HepG2 (cell line): ENCODE measurements around the gene DPH7. TPM values are rescaled to one million over a fixed set of nuclear protein-coding genes. Genes with fewer than 3 reads are reported as not detected.

ENCODE experiments used
- ATAC-seq: fragments of 200-7000 bp; cut with Tn5 transposase; 3 replicates; pipeline ENCODE4 v1.9.1; 2020; ENCODE audit warnings: mild to moderate bottlenecking, moderate library complexity
- BruUV-seq: library from RNA; stranded (reverse); fragments of 400-500 nt; replicated peaks from 2 replicates; lab custom pipeline; 2021; lab: Mats Ljungman, UMichigan
- CTCF ChIA-PET: fragments of 300-600 bp; formaldehyde crosslinking; extraction: SDS; loops from one replicate; lab custom pipeline; 2021; ENCODE audit warnings: low total read pairs, inconsistent platforms, low intra/inter-chr PET ratio; lab: Yijun Ruan, JAX
- POLR2A ChIA-PET: fragments of 350-600 bp; sonication (Branson Sonifier 250); formaldehyde crosslinking; loops from one replicate; lab custom pipeline; 2020; ENCODE audit warnings: antibody characterized with exemption, inconsistent platforms; lab: Yijun Ruan, JAX
- DNase-seq: peaks from one replicate; pipeline ENCODE4 v3.0.0-alpha.2; 2015; ENCODE audit warnings: low spot score
- FAIRE-seq: peaks from 3 replicates; lab custom pipeline; 2011; peaks lifted over from hg19 to GRCh38; lab: Jason Lieb, UNC
- H2AFZ ChIP-seq: one replicate; pipeline ENCODE4 v1.6.1; 2011; ENCODE audit warnings: low read length, inconsistent platforms
- H3K27ac ChIP-seq: fragments of 300-600 bp; 3 replicates; pipeline ENCODE4 v1.8.0; 2011; ENCODE audit warnings: mixed run types, mild to moderate bottlenecking, mixed read lengths, low read length, inconsistent platforms; ENCODE audit not compliant: insufficient read depth; ENCODE audit errors: extremely low read length
- H3K27me3 ChIP-seq, 2 experiments: fragments of 200-600 bp in 1 of 2; 2 replicates in 1 of 2; 3 replicates in 1 of 2; pipeline versions ENCODE4 v1.6.0 to v1.8.0; 2011; ENCODE audit warnings: low read length in 2 of 2, mild to moderate bottlenecking in 2 of 2, moderate library complexity in 2 of 2, inconsistent platforms in 1 of 2; ENCODE audit not compliant: insufficient read depth in 2 of 2, control insufficient read depth in 1 of 2
- H3K36me3 ChIP-seq, 2 experiments: fragments of 200-600 bp in 1 of 2; replicated peaks in 1 of 2; 2 replicates in 1 of 2; 3 replicates in 1 of 2; pipeline versions ENCODE4 v1.5.1 to v1.8.0; 2011; ENCODE audit warnings: low read length in 2 of 2, inconsistent platforms in 1 of 2; ENCODE audit not compliant: insufficient read depth in 2 of 2, control insufficient read depth in 1 of 2
- H3K4me1 ChIP-seq: 2 replicates; pipeline ENCODE4 v1.5.1; 2012; ENCODE audit warnings: low read length, inconsistent platforms; ENCODE audit not compliant: insufficient read depth
- H3K4me2 ChIP-seq: 2 replicates; pipeline ENCODE4 v1.6.0; 2011; ENCODE audit warnings: low read depth, low read length, inconsistent platforms
- H3K4me3 ChIP-seq, 3 experiments: fragments of 200-600 bp in 1 of 3; sonication (generic), shearing (Covaris generic) in 1 of 3; replicated peaks in 1 of 3; 2 replicates each; pipeline ENCODE4 v1.5.1; 2011 to 2016; ENCODE audit warnings: low read length in 3 of 3, inconsistent platforms in 2 of 3, low read depth in 2 of 3, mild to moderate bottlenecking in 2 of 3, control low read depth in 1 of 3, mixed read lengths in 1 of 3; ENCODE audit not compliant: insufficient read depth in 1 of 3
- H3K79me2 ChIP-seq: one replicate; pipeline ENCODE4 v1.6.1; 2011; ENCODE audit warnings: low read length, inconsistent platforms; ENCODE audit not compliant: insufficient read depth
- H3K9ac ChIP-seq: 2 replicates; pipeline ENCODE4 v1.6.0; 2011; ENCODE audit warnings: mild to moderate bottlenecking, low read depth, low read length, inconsistent platforms; ENCODE audit not compliant: insufficient read depth
- H3K9me3 ChIP-seq: 2 replicates; pipeline ENCODE4 v1.5.1; 2012; ENCODE audit warnings: mild to moderate bottlenecking, low read length
- H4K20me1 ChIP-seq: 2 replicates; pipeline ENCODE4 v1.6.0; 2011; ENCODE audit warnings: inconsistent platforms, mild to moderate bottlenecking, low read length, moderate library complexity; ENCODE audit not compliant: insufficient read depth
- CHD2 ChIP-seq: IDR thresholded peaks from 2 replicates; pipeline ENCODE4 v1.6.1; 2011; ENCODE audit warnings: low read depth, low read length, improper control_type of control experiment
- HNRNPK ChIP-seq: fragments of 200-400 bp; formaldehyde crosslinking; IDR thresholded peaks from 2 replicates; pipeline ENCODE4 v1.6.1; 2018; ENCODE audit warnings: low read length, low read depth, moderate library complexity, mild to moderate bottlenecking; ENCODE audit not compliant: poor library complexity, severe bottlenecking
- KDM6A ChIP-seq: IDR thresholded peaks from 2 replicates; pipeline ENCODE4 v1.6.1; 2016; ENCODE audit warnings: low read depth
- KLF12 ChIP-seq: sonication (generic); formaldehyde crosslinking; IDR thresholded peaks from 2 replicates; pipeline ENCODE4 v1.4.0; 2020; ENCODE audit warnings: missing genetic modification reagents, borderline replicate concordance
- MED1 ChIP-seq: sonication (generic); formaldehyde crosslinking; IDR thresholded peaks from 2 replicates; pipeline ENCODE4 v1.4.0; 2020; ENCODE audit warnings: missing genetic modification reagents
- MLLT10 ChIP-seq: sonication (generic); formaldehyde crosslinking; IDR thresholded peaks from 2 replicates; pipeline ENCODE4 v1.4.0; 2020; ENCODE audit warnings: missing genetic modification reagents
- MLXIP ChIP-seq: sonication (generic); formaldehyde crosslinking; IDR thresholded peaks from 2 replicates; pipeline ENCODE4 v1.9.0; 2021; ENCODE audit warnings: missing genetic modification reagents, borderline replicate concordance
- NR2C2 ChIP-seq: sonication (generic); formaldehyde crosslinking; IDR thresholded peaks from 2 replicates; pipeline ENCODE4 v1.4.0; 2020; ENCODE audit warnings: missing genetic modification reagents, mild to moderate bottlenecking, moderate library complexity, borderline replicate concordance
- SNAI1 ChIP-seq: sonication (generic); formaldehyde crosslinking; IDR thresholded peaks from 2 replicates; pipeline ENCODE4 v1.5.0; 2020; ENCODE audit warnings: mild to moderate bottlenecking, missing genetic modification reagents, borderline replicate concordance
- SP4 ChIP-seq: sonication (generic); formaldehyde crosslinking; IDR thresholded peaks from 2 replicates; pipeline ENCODE4 v1.8.1; 2023; ENCODE audit warnings: mild to moderate bottlenecking, missing genetic modification reagents
- THRA ChIP-seq: sonication (generic); formaldehyde crosslinking; IDR thresholded peaks from 2 replicates; pipeline ENCODE4 v1.4.0; 2020; ENCODE audit warnings: missing genetic modification reagents, borderline replicate concordance
- ZKSCAN1 ChIP-seq: fragments of 150-350 bp; IDR thresholded peaks from 2 replicates; pipeline ENCODE4 v1.6.1; 2014; ENCODE audit warnings: low read length
- ZNF232 ChIP-seq: sonication (generic); formaldehyde crosslinking; IDR thresholded peaks from 2 replicates; pipeline ENCODE4 v1.4.0; 2020; ENCODE audit warnings: missing genetic modification reagents, borderline replicate concordance
- ZNF552 ChIP-seq: sonication (generic); formaldehyde crosslinking; IDR thresholded peaks from 2 replicates; pipeline ENCODE4 v1.9.0; 2022; ENCODE audit warnings: missing genetic modification reagents, mild to moderate bottlenecking, borderline replicate concordance
- ZNF691 ChIP-seq: sonication (generic); formaldehyde crosslinking; IDR thresholded peaks from 2 replicates; pipeline ENCODE4 v1.4.0; 2020; ENCODE audit warnings: missing genetic modification reagents, low read depth, mild to moderate bottlenecking, borderline replicate concordance
- ZNF772 ChIP-seq: sonication (generic); formaldehyde crosslinking; IDR thresholded peaks from 2 replicates; pipeline ENCODE4 v1.5.0; 2020; ENCODE audit warnings: mild to moderate bottlenecking, missing genetic modification reagents
- WGBS: methylation state at CpG from one replicate; pipeline ENCODE4 v1.1.6; 2017; ENCODE audit warnings: low lambda C conversion rate; 5-methylcytosine and 5-hydroxymethylcytosine counted together
- in situ Hi-C: cut with HindIII; loops from 2 replicates; pipeline ENCODE4 v1.10.0; 2017; ENCODE audit warnings: low pct_unique_long_range_greater_than_20kb; ENCODE audit not compliant: extremely low pct_ligation_motif_present
- intact Hi-C: fragments of 100-400 bp; cut with micrococcal nuclease; formaldehyde crosslinking; loops from one replicate; pipeline ENCODE4 v1.10.0; 2022; ENCODE audit not compliant: unreplicated experiment
- polyA plus RNA-seq, 8 experiments: library from polyadenylated mRNA; depleted of rRNA in 3 of 8; stranded (reverse) in 7 of 8; unstranded in 1 of 8; fragments of >200 nt; fragmentation: Illumina TruSeq in 4 of 8; extraction: Trizol in 4 of 8; gene quantifications; 2 replicates each; pipeline versions ENCODE4 v1.2.1 to v1.2.3, GENCODE V29; 2011 to 2016; ENCODE audit warnings: low read depth in 4 of 8, missing spikeins in 1 of 8, mixed read lengths in 1 of 8; ENCODE audit not compliant: insufficient read depth in 1 of 8
- total RNA-seq, 5 experiments: library from RNA; depleted of rRNA; stranded (reverse); fragments of >200 nt; fragmentation: Illumina TruSeq; extraction: Trizol; gene quantifications; 2 replicates each; pipeline ENCODE4 v1.2.3, GENCODE V29; 2016; ENCODE audit warnings: low read depth in 1 of 5

The DPH7 gene
- total and polyA plus RNA-seq, 2 of the 13 experiments (the other 11 are each of a cell fraction or from before 2014, with no cell fraction given) = 27.6 to 31.6 TPM

- CTCF ChIA-PET = no interaction called here
- Histone ChIP-seq H3K9ac (peak within 1 kb of the TSS; percentile 87), H3K36me3 (peaks cover 8 to 20% of the 10 kb centered on the region in 2 experiments), H3K4me3 (peak within 1 kb of the TSS; percentile 82 to 88 (median 84)), H2AFZ (no peak within 1 kb of the TSS), H3K27ac (peak within 1 kb of the TSS; percentile 91), H3K79me2 (peaks cover 2% of the 10 kb centered on the region), H3K9me3 (peaks cover 3% of the 10 kb centered on the region; the same call in 1 of the 2 replicates), H3K4me1 (peaks cover 23% of the 10 kb centered on the region), H3K4me2 (peak within 1 kb of the TSS; percentile 97), H3K27me3 (no peaks in the 10 kb centered on the region), H4K20me1 (peaks cover 4% of the 10 kb centered on the region; the same call in 1 of the 2 replicates)
- in situ Hi-C loops = no loop called here
- 4% methylated on average over 15 of the region's 106 CpGs for WGBS
- intact Hi-C loops = no loop called here
- POLR2A ChIA-PET = interaction anchor here (0.7 to 1.4 kb wide), 7 partner anchors 16 to 138 kb away, joined by 3 to 10 read pairs (median 4); partner anchors contain the start of genes ARRDC1, DPH7, EXD3 and NOXA1
- DNase-seq = peak; percentile 84
- ATAC-seq = peak; percentile 84
- FAIRE-seq = no peak
- no TSS peak for BruUV-seq
- TF ChIP-seq MLXIP (CRISPR knock-in tag) (peak; percentile 12; the same call in 1 of the 2 replicates), SNAI1 (CRISPR knock-in tag) (no peak), HNRNPK (peak; percentile 36), ZNF691 (CRISPR knock-in tag) (0 out of 2 replicates have a peak, but pooled peaks have one; percentile 23), KDM6A (CRISPR knock-in tag) (no peak), THRA (peak; percentile 13), MLLT10 (no peak), MED1 (CRISPR knock-in tag) (peak; percentile 29), ZKSCAN1 (no peak), ZNF232 (CRISPR knock-in tag) (0 out of 2 replicates have a peak, but pooled peaks have one; percentile 12), ZNF552 (CRISPR knock-in tag) (no peak; the same call in 1 of the 2 replicates), KLF12 (CRISPR knock-in tag) (peak; percentile 34; the same call in 1 of the 2 replicates), SP4 (CRISPR knock-in tag) (peak; percentile 72), NR2C2 (CRISPR knock-in tag) (peak; percentile 33; the same call in 1 of the 2 replicates), ZNF772 (CRISPR knock-in tag) (peak; percentile 74; the same call in 1 of the 2 replicates), CHD2 (no peak)
Measured at GRCh38 chr9:137551264-137552021, 27.3 kb downstream of the DPH7 start, which contains the start of gene MRPL41. Gene MRPL41 (plus strand): TSS chr9:137551879. CDS start chr9:137552082, 203 bp downstream.
